Lung (tissue), 12 donors: ENCODE results near the gene IL24. TPM values are rescaled to one million over a fixed set of nuclear protein-coding genes. Genes with fewer than 3 reads are reported as not detected.

Experiments used
- ATAC-seq: fragments of 200-7000 bp; cut with Tn5 transposase; one replicate; pipeline ENCODE4 v1.9.1; 2020; ENCODE audit warnings: moderate number of reproducible peaks; ENCODE audit not compliant: insufficient read depth, low FRiP score
- DNase-seq, 3 donors: peaks; one replicate each; pipeline ENCODE4 v3.0.0-alpha.2; 2013 to 2017
- H3K27ac ChIP-seq, 2 donors: one replicate each; pipeline ENCODE4 v1.5.1; 2013; ENCODE audit warnings: mild to moderate bottlenecking in 2 of 2, moderate library complexity in 2 of 2, control low read depth in 1 of 2, inconsistent platforms in 1 of 2, low read depth in 1 of 2, low read length in 1 of 2
- H3K27me3 ChIP-seq, 3 donors: one replicate each; pipeline ENCODE4 v1.5.1; 2013; ENCODE audit warnings: low read length in 2 of 3; ENCODE audit not compliant: control insufficient read depth in 3 of 3, insufficient read depth in 3 of 3
- H3K36me3 ChIP-seq, 4 donors: one replicate each; pipeline ENCODE4 v1.5.1; 2013; ENCODE audit warnings: low read length in 4 of 4, mild to moderate bottlenecking in 1 of 4, moderate library complexity in 1 of 4; ENCODE audit not compliant: control insufficient read depth in 4 of 4, insufficient read depth in 4 of 4
- H3K4me1 ChIP-seq, 5 donors: one replicate each; pipeline ENCODE4 v1.5.1; 2013; ENCODE audit warnings: low read length in 5 of 5, mild to moderate bottlenecking in 2 of 5, moderate library complexity in 1 of 5; ENCODE audit not compliant: control insufficient read depth in 5 of 5, insufficient read depth in 5 of 5
- H3K4me3 ChIP-seq: one replicate; pipeline ENCODE4 v1.5.1; 2013; ENCODE audit warnings: mild to moderate bottlenecking, control low read depth, moderate library complexity
- H3K9ac ChIP-seq, 2 donors: one replicate each; pipeline ENCODE4 v1.5.1; 2013; ENCODE audit warnings: low read length in 2 of 2, control low read depth in 1 of 2; ENCODE audit not compliant: insufficient read depth in 1 of 2
- H3K9me3 ChIP-seq, 4 donors: one replicate each; pipeline ENCODE4 v1.5.1; 2013; ENCODE audit warnings: low read length in 3 of 4, mild to moderate bottlenecking in 1 of 4, moderate library complexity in 1 of 4; ENCODE audit not compliant: control insufficient read depth in 4 of 4, insufficient read depth in 3 of 4
- CTCF ChIP-seq: IDR thresholded peaks from 2 replicates; pipeline ENCODE4 v1.5.1; 2012; ENCODE audit warnings: mild to moderate bottlenecking; ENCODE audit errors: control extremely low read depth, extremely low read depth
- WGBS, 2 donors: extraction: QIAGEN DNeasy Blood & Tissue Kit; methylation state at CpG; one replicate each; pipeline ENCODE4 v1.1.7; 2013; 5-methylcytosine and 5-hydroxymethylcytosine counted together
- polyA plus RNA-seq, 2 donors: library from polyadenylated mRNA; stranded (reverse); fragments of 200-250 nt; gene quantifications; one replicate each; pipeline ENCODE4 v1.2.1, GENCODE V29; 2013
- total RNA-seq, 2 donors: library from RNA; depleted of rRNA in 1 of 2; stranded (reverse); fragments of >200 nt in 1 of 2; gene quantifications; one replicate each; pipeline ENCODE4 v1.2.1, GENCODE V29; 2014 to 2021
- donor health status: control.
- donor health status: control.
- donor health status: Bipolar disorder and iron deficiency.
- donor health status: healthy.
- donor health status: DM: yes; HTN: yes; CAD: no.

IL24 gene
- total and polyA plus RNA-seq, 4 donors = 0.67 to 8.7 TPM; not detected in 2

- DNase-seq = no peak
- H3K9ac ChIP-seq = no peak overlapping the region
Measured at GRCh38 chr1:206916000-206916709, 18.9 kb downstream of the IL24 start.

GRCh38 chr1:206918076-206918475 is 20.8 kb downstream of the IL24 start:
- H3K9me3 ChIP-seq = no peaks in the 10 kb centered on the region
- TF ChIP-seq CTCF = no peak
- no peak overlapping the region for H3K4me3 ChIP-seq
- DNase-seq (no peak), ATAC-seq (no peak)
- no peak overlapping the region for H3K9ac ChIP-seq
- 68 to 71% methylated on average over 3 of the region's 3 CpGs for WGBS, 2 donors
- H3K27me3 ChIP-seq = no peaks in the 10 kb centered on the region
- no peak overlapping the region for H3K27ac ChIP-seq
- H3K36me3 ChIP-seq = no peaks in the 10 kb centered on the region
- H3K4me1 ChIP-seq = peaks cover 0 to 6% (median 0%) of the 10 kb centered on the region in 5 donors

More at GRCh38 chr1:206916000-206916709, 18.9 kb downstream of the IL24 start:
- H3K4me3 ChIP-seq = no peak overlapping the region
- no peak for TF ChIP-seq CTCF
- H3K27me3 ChIP-seq = peaks cover 0 to 3% (median 0%) of the 10 kb centered on the region in 3 donors
- no peak overlapping the region for H3K27ac ChIP-seq
- no peaks in the 10 kb centered on the region for H3K4me1 ChIP-seq
- 78 to 88% methylated on average over 8 of the region's 8 CpGs for WGBS, 2 donors
- no peak for ATAC-seq
- H3K9me3 ChIP-seq = no peaks in the 10 kb centered on the region
- H3K36me3 ChIP-seq = no peaks in the 10 kb centered on the region

GRCh38 chr1:206921772-206922265 is 24.6 kb downstream of the IL24 start, which contains the start of gene FCMR:
Gene FCMR, minus strand, starts transcription at chr1:206921941. Its CDS starts 87 bp downstream, at chr1:206921854.
- peak within 1 kb of the TSS in 1 of 2 donors; percentile 60 for H3K27ac ChIP-seq
- DNase-seq = peak in 2 of 3 donors; percentile 35 to 44
- no peaks in the 10 kb centered on the region for H3K27me3 ChIP-seq
- ATAC-seq = peak; percentile 49
- no peak within 1 kb of the TSS for H3K9ac ChIP-seq
- no peaks in the 10 kb centered on the region for H3K36me3 ChIP-seq
- H3K4me3 ChIP-seq = no peak within 1 kb of the TSS
- H3K9me3 ChIP-seq = peaks cover 0 to 3% (median 1%) of the 10 kb centered on the region in 4 donors
- peaks cover 0 to 15% (median 0%) of the 10 kb centered on the region in 5 donors for H3K4me1 ChIP-seq
- 17 to 24% methylated on average over 7 of the region's 7 CpGs for WGBS, 2 donors
- no peak for TF ChIP-seq CTCF
